Measurements from ENCODE around the gene KIAA1586. TPM values are rescaled to one million over a fixed set of nuclear protein-coding genes. Genes with fewer than 3 reads are reported as not detected.
"Not testable (repeated sequence)": the region's sequence is repeated elsewhere in the genome, so short reads cannot be mapped to it uniquely, and the experiment has no call there.

Gene KIAA1586
- total and polyA plus RNA-seq, 2 of the 13 experiments (the other 11 are each of a cell fraction or from before 2014, with no cell fraction given) = 5.5 to 16.9 TPM

GRCh38 chr6:57046332-57047256 lies at the start of gene KIAA1586 (continued):
- 0 out of 2 replicates have a peak, but pooled peaks have one; percentile 23 for TF ChIP-seq ZNF362 (CRISPR knock-in tag; IDR thresholded peaks at IDR 0.05; ENCODE audit: borderline replicate concordance)
- peak; percentile 76 for TF ChIP-seq PHF20 (CRISPR knock-in tag; IDR thresholded peaks at IDR 0.05)
- peak; percentile 85 for TF ChIP-seq ZNF501 (CRISPR knock-in tag; IDR thresholded peaks at IDR 0.05)
- TF ChIP-seq ZNF709 (CRISPR knock-in tag; IDR thresholded peaks at IDR 0.05) = 0 out of 2 replicates have a peak, but pooled peaks have one; percentile 67
- peak; percentile 83 for TF ChIP-seq ZSCAN21 (CRISPR knock-in tag; IDR thresholded peaks at IDR 0.05; ENCODE audit: borderline replicate concordance)
- peak; percentile 83; the same call in 1 of the 2 replicates for TF ChIP-seq ATF2 (CRISPR knock-in tag; IDR thresholded peaks at IDR 0.05)
- peak; percentile 54 for TF ChIP-seq TBX2 (CRISPR knock-in tag; IDR thresholded peaks at IDR 0.05; ENCODE audit: borderline replicate concordance)
- not testable (repeated sequence) for TF ChIP-seq CREB1 (IDR thresholded peaks at IDR 0.05); HNF1A (IDR thresholded peaks at IDR 0.05; ENCODE audit: low read depth)
- peak; percentile 79 for TF ChIP-seq CREB1 (CRISPR knock-in tag; IDR thresholded peaks at IDR 0.05)
- TF ChIP-seq HNF1A (CRISPR knock-in tag; IDR thresholded peaks at IDR 0.05; ENCODE audit: borderline replicate concordance) = 0 out of 2 replicates have a peak, but pooled peaks have one; percentile 63
- peak; percentile 78; the same call in 1 of the 2 replicates for TF ChIP-seq ELF3 (CRISPR knock-in tag; IDR thresholded peaks at IDR 0.05)
- TF ChIP-seq PCBP1 (IDR thresholded peaks at IDR 0.05; ENCODE audit: borderline replicate concordance, low read depth, low read length) = 0 out of 2 replicates have a peak, but pooled peaks have one; percentile 74
- peak; percentile 27; the same call in 1 of the 2 replicates for TF ChIP-seq CTCF (CRISPR knock-in tag; IDR thresholded peaks at IDR 0.05)
- TF ChIP-seq ZSCAN31 (CRISPR knock-in tag; IDR thresholded peaks at IDR 0.05; ENCODE audit: low read depth) = 0 out of 2 replicates have a peak, but pooled peaks have one; percentile 29
- TF ChIP-seq POLR2AphosphoS5 (IDR thresholded peaks at IDR 0.05; ENCODE audit: low read depth, low read length) = peak; percentile 69
- peak; percentile 55; the same call in 1 of the 2 replicates for TF ChIP-seq ZSCAN9 (CRISPR knock-in tag; IDR thresholded peaks at IDR 0.05; ENCODE audit: borderline replicate concordance)
- TF ChIP-seq ELF1 (CRISPR knock-in tag; IDR thresholded peaks at IDR 0.05) = peak; percentile 84
